NB4 (cell line): ENCODE data around the gene FAXDC2.
"Not testable (repeated sequence)": the region's sequence is repeated elsewhere in the genome, so short reads cannot be mapped to it uniquely, and the experiment has no call there.

ENCODE experiments used
- DNase-seq: peaks from one replicate; pipeline ENCODE4 v3.0.0; 2010; ENCODE audit warnings: low read depth
- H3K4me3 ChIP-seq: one replicate; pipeline ENCODE4 v1.5.1; 2011; ENCODE audit warnings: mild to moderate bottlenecking, low read depth, low read length, moderate library complexity
- CTCF ChIP-seq: IDR thresholded peaks from one replicate; pipeline ENCODE4 v1.5.1; 2012; ENCODE audit warnings: low read depth, low read length
- MAX ChIP-seq: IDR thresholded peaks from 2 replicates; pipeline ENCODE4 v1.6.1; 2011; ENCODE audit warnings: low read depth, low read length
- MYC ChIP-seq: IDR thresholded peaks from 2 replicates; pipeline ENCODE4 v1.6.1; 2011; ENCODE audit warnings: low read depth, low read length
- POLR2A ChIP-seq: IDR thresholded peaks from 2 replicates; pipeline ENCODE4 v1.6.1; 2011; ENCODE audit warnings: mild to moderate bottlenecking; ENCODE audit not compliant: insufficient read length; ENCODE audit errors: extremely low read depth

Gene FAXDC2

GRCh38 chr5:154840435-154841272, 9.7 kb downstream of the FAXDC2 start:
- TF ChIP-seq MAX (no peak), MYC (no peak), CTCF (no peak), POLR2A (no peak)
- no peak overlapping the region for H3K4me3 ChIP-seq
- DNase-seq, result no peak

GRCh38 chr5:154837009-154837901, 13.1 kb downstream of the FAXDC2 start:
- no peak overlapping the region for H3K4me3 ChIP-seq
- TF ChIP-seq MYC (no peak), POLR2A (no peak), MAX (no peak), CTCF (no peak)
- DNase-seq, result no peak

- DNase-seq, result no peak
- no peak overlapping the region for H3K4me3 ChIP-seq
- no peak for TF ChIP-seq MAX
- no peak for TF ChIP-seq CTCF
- no peak for TF ChIP-seq MYC
- no peak for TF ChIP-seq POLR2A
These were observed 14.2 kb downstream of the FAXDC2 start for GRCh38 chr5:154836225-154836624.

GRCh38 chr5:154835701-154836052, 14.7 kb downstream of the FAXDC2 start:
- DNase-seq, H3K4me3 ChIP-seq: not testable (repeated sequence)

- no peak for DNase-seq
- no peak overlapping the region for H3K4me3 ChIP-seq
- TF ChIP-seq CTCF (no peak), POLR2A (no peak), MAX (no peak), MYC (no peak)
These were observed 16.4 kb downstream of the FAXDC2 start for GRCh38 chr5:154834053-154834452.

GRCh38 chr5:154832804-154833203, 17.6 kb downstream of the FAXDC2 start:
- not testable (repeated sequence) for DNase-seq

More at GRCh38 chr5:154832804-154833203, 17.6 kb downstream of the FAXDC2 start:
- H3K4me3 ChIP-seq, result not testable (repeated sequence)
